Measurements from ENCODE around the gene TMEM120A. TPM values are rescaled to one million over a fixed set of nuclear protein-coding genes. Genes with fewer than 3 reads are reported as not detected.
"Not testable (repeated sequence)": the region's sequence is repeated elsewhere in the genome, so short reads cannot be mapped to it uniquely, and the experiment has no call there.

Gene TMEM120A
- 13.5 and 17.2 TPM in 2 replicates for total RNA-seq (2014; rRNA removed; shearing (Covaris generic))

DNA sequence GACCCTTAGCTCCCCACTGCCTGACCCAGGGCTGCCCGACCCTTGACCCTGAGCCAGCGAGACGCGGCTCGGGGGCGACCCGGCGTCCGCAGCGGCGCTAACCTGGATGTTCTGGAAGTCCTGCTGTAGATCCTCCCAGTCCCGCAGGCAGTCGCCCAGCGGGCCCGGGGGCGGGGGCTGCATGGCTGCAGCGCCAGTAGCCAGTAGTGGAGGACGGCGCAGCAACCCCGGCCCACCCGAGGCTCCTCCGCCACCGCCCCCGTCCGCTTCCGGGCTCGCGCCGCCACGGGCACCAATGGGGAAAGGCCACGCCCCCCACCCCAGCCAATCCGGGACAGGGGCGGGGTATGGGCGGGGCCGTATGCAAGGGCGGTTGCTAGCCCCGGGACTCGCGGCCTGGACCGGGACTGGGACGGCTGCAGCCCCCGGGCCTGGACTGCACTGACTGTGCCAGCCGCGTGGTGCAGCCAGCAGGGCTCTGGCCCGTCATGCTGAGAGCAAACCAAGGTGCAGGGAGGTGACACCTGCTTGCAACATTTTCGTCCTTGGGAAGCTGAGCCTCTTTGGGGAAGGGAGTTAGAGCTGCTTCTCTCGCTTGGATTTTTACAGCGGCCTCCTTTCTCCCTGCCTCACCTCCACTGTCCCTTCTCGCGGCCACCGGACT lies at the start of gene TMEM120A:
TSS of gene TMEM120A (minus strand) at position 208 of the 664 bp plus-strand sequence. CDS start at position 183, 25 bp downstream.
- no peaks in the 10 kb centered on the region for H3K27me3 ChIP-seq (replicated peaks)
- no peaks in the 10 kb centered on the region for H3K9me3 ChIP-seq (replicated peaks)
- H3K36me3 ChIP-seq = peaks cover 57% of the 10 kb centered on the region
- peak; percentile 91 to 97 for DNase-seq (ENCODE audit: low read depth in 1 of 2, low spot score in 2 of 2)
- H3K4me3 ChIP-seq = peak within 1 kb of the TSS; percentile 63
- peak within 1 kb of the TSS; percentile 31; the same call in 1 of the 2 replicates for H3K27ac ChIP-seq
- peaks cover 14% of the 10 kb centered on the region for H3K4me1 ChIP-seq (replicated peaks)

DNA sequence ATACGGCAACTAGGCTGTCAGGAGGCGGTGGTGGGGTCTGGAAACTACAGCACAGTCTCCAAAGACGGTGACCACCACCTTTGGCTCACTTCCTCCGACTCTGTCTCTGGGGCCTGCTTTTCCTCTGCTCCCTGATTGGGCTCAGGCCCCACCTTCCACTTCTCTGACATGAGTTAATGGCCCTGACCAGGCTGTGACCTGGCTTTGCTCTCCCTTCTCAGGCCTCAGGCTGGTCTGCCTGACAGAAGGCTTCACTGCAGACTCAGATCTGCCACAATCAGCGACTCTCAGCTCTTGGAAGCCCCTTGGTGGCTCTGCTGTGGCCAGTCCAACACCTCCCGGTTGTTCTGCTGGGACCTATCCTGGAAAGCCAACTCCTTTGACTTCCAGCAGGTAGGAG lies 45.7 kb upstream of the TMEM120A start:
- no peak overlapping the region for H3K4me3 ChIP-seq
- H3K27ac ChIP-seq = no peak overlapping the region
- no peaks in the 10 kb centered on the region for H3K4me1 ChIP-seq (replicated peaks)
- peaks cover 13% of the 10 kb centered on the region for H3K36me3 ChIP-seq
- no peak for DNase-seq (ENCODE audit: low read depth in 1 of 2, low spot score in 2 of 2)
- no peaks in the 10 kb centered on the region for H3K27me3 ChIP-seq (replicated peaks)
- H3K9me3 ChIP-seq (replicated peaks) = no peaks in the 10 kb centered on the region

- Histone ChIP-seq H3K27ac (no peak overlapping the region), H3K36me3 (peaks cover 13% of the 10 kb centered on the region), H3K4me3 (no peak overlapping the region), H3K27me3 (replicated peaks) (no peaks in the 10 kb centered on the region), H3K4me1 (replicated peaks) (no peaks in the 10 kb centered on the region), H3K9me3 (replicated peaks) (no peaks in the 10 kb centered on the region)
- DNase-seq (ENCODE audit: low read depth in 1 of 2, low spot score in 2 of 2) = no peak
Measured at GRCh38 chr7:76037310-76037709, 42.9 kb upstream of the TMEM120A start.

- no peak for DNase-seq (ENCODE audit: low read depth in 1 of 2, low spot score in 2 of 2)
- Histone ChIP-seq H3K27me3 (replicated peaks) (no peaks in the 10 kb centered on the region), H3K36me3 (peaks cover 11% of the 10 kb centered on the region), H3K4me3 (no peak overlapping the region), H3K27ac (no peak overlapping the region), H3K4me1 (replicated peaks) (no peaks in the 10 kb centered on the region), H3K9me3 (replicated peaks) (no peaks in the 10 kb centered on the region)
Measured at GRCh38 chr7:76031964-76032363, 37.6 kb upstream of the TMEM120A start.

DNA sequence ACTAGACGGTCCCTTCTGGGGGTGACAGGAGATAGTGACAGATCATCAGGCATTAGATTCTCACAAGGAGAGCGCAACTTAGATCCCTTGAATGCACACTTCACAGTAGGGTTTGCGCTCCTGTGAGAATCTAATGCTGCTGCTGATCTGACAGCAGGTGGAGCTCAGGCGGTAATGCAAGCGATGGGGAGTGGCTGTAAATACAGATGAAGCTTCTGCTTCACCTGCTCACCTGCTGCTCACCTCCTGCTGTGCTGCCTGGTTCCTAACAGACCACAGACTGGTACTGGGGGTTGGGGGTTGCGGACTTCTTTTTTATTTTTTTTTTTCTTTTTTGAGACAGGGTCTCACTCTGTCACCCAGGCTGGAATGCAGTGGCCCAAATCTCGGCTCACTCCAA lies 35.3 kb upstream of the TMEM120A start:
- H3K4me1 ChIP-seq (replicated peaks); DNase-seq (ENCODE audit: low read depth in 1 of 2, low spot score in 2 of 2); H3K27ac ChIP-seq; H3K27me3 ChIP-seq (replicated peaks); H3K9me3 ChIP-seq (replicated peaks); H3K4me3 ChIP-seq: not testable (repeated sequence)
- peaks cover 15% of the 10 kb centered on the region for H3K36me3 ChIP-seq

- Histone ChIP-seq H3K4me1 (replicated peaks) (no peaks in the 10 kb centered on the region), H3K27ac (no peak overlapping the region), H3K9me3 (replicated peaks) (no peaks in the 10 kb centered on the region), H3K36me3 (peaks cover 37% of the 10 kb centered on the region), H3K27me3 (replicated peaks) (no peaks in the 10 kb centered on the region), H3K4me3 (no peak overlapping the region)
- DNase-seq (ENCODE audit: low read depth in 1 of 2, low spot score in 2 of 2) = no peak
Measured at GRCh38 chr7:76023002-76023401, 28.6 kb upstream of the TMEM120A start.

- H3K27me3 ChIP-seq (replicated peaks) = no peaks in the 10 kb centered on the region
- H3K9me3 ChIP-seq (replicated peaks) = no peaks in the 10 kb centered on the region
- no peak for DNase-seq (ENCODE audit: low read depth in 1 of 2, low spot score in 2 of 2)
- no peak overlapping the region for H3K27ac ChIP-seq
- H3K4me1 ChIP-seq (replicated peaks) = no peaks in the 10 kb centered on the region
- H3K36me3 ChIP-seq = peaks cover 37% of the 10 kb centered on the region
- H3K4me3 ChIP-seq = no peak overlapping the region
Measured at GRCh38 chr7:76022026-76022780, 27.8 kb upstream of the TMEM120A start.

DNA sequence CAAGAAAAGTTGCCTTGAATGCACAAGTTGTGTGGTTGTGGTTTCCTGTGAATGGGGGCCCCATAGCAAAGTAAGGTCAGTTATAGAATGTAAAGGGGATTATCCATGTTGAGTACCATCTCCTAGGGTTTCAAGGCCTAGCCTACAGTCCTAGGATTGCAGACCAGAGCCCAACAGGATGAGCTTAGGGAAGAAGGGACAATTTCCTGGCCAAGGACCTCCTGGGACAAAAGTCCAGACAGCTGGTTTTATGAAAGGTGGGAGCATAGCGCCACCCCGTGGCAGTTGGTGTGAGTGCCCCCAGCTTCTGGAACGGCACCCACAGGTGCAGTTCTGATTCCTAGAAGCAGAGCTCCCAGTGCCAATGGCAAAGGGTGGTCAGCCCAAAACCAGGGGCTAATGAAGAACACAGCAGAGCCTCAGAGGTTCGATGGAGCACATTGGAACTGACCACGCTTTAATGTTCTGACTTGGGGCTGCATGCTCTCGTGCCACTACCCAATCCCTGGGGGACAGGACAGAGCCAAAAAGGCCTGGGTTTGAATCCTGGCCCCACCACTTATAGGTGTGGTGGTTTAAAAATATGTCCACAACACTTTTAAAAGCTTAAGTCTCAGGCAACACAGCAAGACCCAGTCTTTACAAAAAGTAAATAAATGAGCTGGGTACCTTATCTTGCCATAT lies 25.8 kb upstream of the TMEM120A start:
- Histone ChIP-seq H3K4me1 (replicated peaks) (no peaks in the 10 kb centered on the region), H3K27ac (no peak overlapping the region), H3K9me3 (replicated peaks) (no peaks in the 10 kb centered on the region), H3K4me3 (no peak overlapping the region), H3K27me3 (replicated peaks) (no peaks in the 10 kb centered on the region), H3K36me3 (peaks cover 37% of the 10 kb centered on the region)
- DNase-seq (ENCODE audit: low read depth in 1 of 2, low spot score in 2 of 2) = peak; percentile 63 to 71

DNA sequence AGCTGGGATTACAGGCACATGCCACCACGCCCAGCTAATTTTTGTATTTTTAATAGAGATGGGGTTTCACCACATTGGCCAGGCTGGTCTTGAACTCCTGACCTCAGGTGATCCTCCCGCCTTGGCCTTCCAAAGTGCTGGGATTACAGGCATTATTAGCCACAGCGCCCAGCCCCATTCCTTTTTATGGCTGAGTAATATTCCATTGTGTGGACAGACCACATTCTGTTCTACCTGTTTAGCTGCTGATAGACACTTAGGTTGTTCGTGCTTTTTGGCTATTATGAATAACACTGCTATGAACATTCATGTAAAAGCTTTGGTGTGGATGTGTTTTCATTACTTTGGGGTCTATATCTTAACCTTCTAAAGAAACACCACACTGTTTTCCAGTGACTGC lies 24.1 kb upstream of the TMEM120A start:
- not testable (repeated sequence) for H3K9me3 ChIP-seq (replicated peaks); H3K4me3 ChIP-seq; DNase-seq (ENCODE audit: low read depth in 1 of 2, low spot score in 2 of 2); H3K27ac ChIP-seq; H3K4me1 ChIP-seq (replicated peaks); H3K27me3 ChIP-seq (replicated peaks)
- H3K36me3 ChIP-seq = peaks cover 30% of the 10 kb centered on the region

DNA sequence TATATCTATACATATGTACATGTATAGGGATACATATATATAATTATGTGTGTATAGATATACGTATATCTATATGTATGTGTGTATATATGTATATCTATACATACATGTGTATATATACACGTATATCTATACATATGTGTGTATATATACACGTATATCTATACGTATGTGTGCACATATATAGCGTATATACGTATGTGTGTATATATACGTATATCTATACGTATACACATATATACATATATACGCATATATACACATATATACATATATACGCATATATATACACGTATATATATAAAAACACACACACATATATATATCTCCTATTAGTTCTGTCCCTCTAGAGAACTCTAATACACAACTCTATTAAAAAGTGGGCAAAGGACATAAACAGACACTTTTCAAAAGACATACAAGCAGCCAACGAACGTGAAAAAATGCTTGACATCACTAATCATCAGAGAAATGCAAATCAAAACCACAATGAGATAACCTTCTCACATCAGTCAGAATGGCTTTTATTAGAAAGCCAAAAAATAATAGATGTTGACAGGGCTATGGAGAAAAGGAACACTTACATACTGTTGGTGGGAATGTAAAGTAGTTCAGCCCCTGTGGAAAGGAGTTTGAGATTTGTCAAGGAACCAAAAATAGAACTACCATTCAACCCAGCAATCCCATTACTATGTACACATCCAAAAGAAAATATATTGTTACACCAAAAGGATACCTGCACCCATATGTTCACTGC lies 22.0 kb upstream of the TMEM120A start:
- H3K27me3 ChIP-seq (replicated peaks) = no peaks in the 10 kb centered on the region
- H3K27ac ChIP-seq = no peak overlapping the region
- peaks cover 10% of the 10 kb centered on the region for H3K4me1 ChIP-seq (replicated peaks)
- H3K9me3 ChIP-seq (replicated peaks) = no peaks in the 10 kb centered on the region
- no peak for DNase-seq (ENCODE audit: low read depth in 1 of 2, low spot score in 2 of 2)
- H3K4me3 ChIP-seq = no peak overlapping the region
- H3K36me3 ChIP-seq = peaks cover 18% of the 10 kb centered on the region

DNA sequence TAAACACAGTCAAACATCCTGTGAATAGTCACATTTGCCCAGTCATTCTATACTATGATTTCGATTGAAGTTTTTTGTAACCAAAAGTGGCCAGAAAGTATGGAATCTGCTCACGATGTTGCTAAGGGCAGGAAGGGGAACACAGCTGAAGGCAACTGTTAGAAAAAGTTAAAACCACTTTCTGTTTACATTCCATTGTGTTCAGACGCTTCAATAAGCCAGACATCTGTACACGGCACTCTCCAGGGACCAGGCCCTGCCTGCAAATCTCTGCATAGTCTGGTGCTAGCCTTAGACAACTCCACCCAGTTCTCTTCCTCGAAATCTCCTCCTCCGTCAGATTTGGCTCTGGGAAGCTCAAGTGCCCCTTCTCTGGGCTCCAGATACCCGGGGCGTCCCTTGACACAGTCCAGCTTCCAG lies 17.1 kb upstream of the TMEM120A start:
- Histone ChIP-seq H3K36me3 (peaks cover 17% of the 10 kb centered on the region), H3K27ac (peak overlapping the region; percentile 75), H3K9me3 (replicated peaks) (no peaks in the 10 kb centered on the region), H3K4me3 (no peak overlapping the region), H3K4me1 (replicated peaks) (peaks cover 34% of the 10 kb centered on the region), H3K27me3 (replicated peaks) (no peaks in the 10 kb centered on the region)
- DNase-seq (ENCODE audit: low read depth in 1 of 2, low spot score in 2 of 2) = peak; percentile 79

- Histone ChIP-seq H3K27me3 (replicated peaks) (no peaks in the 10 kb centered on the region), H3K4me3 (no peak overlapping the region), H3K4me1 (replicated peaks) (peaks cover 34% of the 10 kb centered on the region), H3K9me3 (replicated peaks) (no peaks in the 10 kb centered on the region), H3K27ac (peak overlapping the region; percentile 75), H3K36me3 (peaks cover 21% of the 10 kb centered on the region)
- DNase-seq (ENCODE audit: low read depth in 1 of 2, low spot score in 2 of 2) = no peak
Measured at GRCh38 chr7:76009672-76010600, 15.5 kb upstream of the TMEM120A start.

Data from SJSA1 (cell line).